Bone marrow (tissue), 2 donors: ENCODE data around the gene WDR48.

Experiments used
- DNase-seq, 2 donors: peaks; one replicate each; lab custom pipeline; 2025; lab: John Stamatoyannopoulos, UW

The WDR48 gene

GRCh38 chr3:39064646-39065045 is 12.8 kb downstream of the WDR48 start:
- DNase-seq: no peak

GRCh38 chr3:39065197-39065596 is 13.4 kb downstream of the WDR48 start:
- DNase-seq: peak in 1 of 2 donors; percentile 77

GRCh38 chr3:39067286-39067685 is 15.5 kb downstream of the WDR48 start:
- no peak for DNase-seq

- DNase-seq: no peak
Measured at GRCh38 chr3:39068556-39068955, 16.7 kb downstream of the WDR48 start.

GRCh38 chr3:39075910-39076309 is 24.1 kb downstream of the WDR48 start:
- no peak for DNase-seq

GRCh38 chr3:39079530-39079929 is 27.7 kb downstream of the WDR48 start:
- no peak for DNase-seq

GRCh38 chr3:39080026-39080425 is 28.2 kb downstream of the WDR48 start:
- DNase-seq: no peak

- no peak for DNase-seq
Measured at GRCh38 chr3:39082666-39083313, 31.0 kb downstream of the WDR48 start.

GRCh38 chr3:39086144-39086543 is 34.3 kb downstream of the WDR48 start:
- no peak for DNase-seq

GRCh38 chr3:39088456-39088855 is 36.6 kb downstream of the WDR48 start:
- no peak for DNase-seq

GRCh38 chr3:39088889-39089288 is 37.1 kb downstream of the WDR48 start:
- no peak for DNase-seq

- DNase-seq: no peak
Measured at GRCh38 chr3:39090922-39091321, 39.1 kb downstream of the WDR48 start.

- DNase-seq: no peak
Measured at GRCh38 chr3:39094851-39095677, 43.2 kb downstream of the WDR48 start.

GRCh38 chr3:39095778-39096177 is 44.0 kb downstream of the WDR48 start:
- no peak for DNase-seq

- no peak for DNase-seq
Measured at GRCh38 chr3:39096775-39097174, 45.0 kb downstream of the WDR48 start.

GRCh38 chr3:39097716-39098472 is 46.1 kb downstream of the WDR48 start:
- no peak for DNase-seq

- no peak for DNase-seq
Measured at GRCh38 chr3:39098473-39099000, 46.7 kb downstream of the WDR48 start.

GRCh38 chr3:39099242-39099641 is 47.4 kb downstream of the WDR48 start:
- no peak for DNase-seq

GRCh38 chr3:39099738-39100499 is 48.1 kb downstream of the WDR48 start:
- DNase-seq: no peak

- no peak for DNase-seq
Measured at GRCh38 chr3:39100500-39100886, 48.7 kb downstream of the WDR48 start.

- peak in 1 of 2 donors; percentile 44 for DNase-seq
Measured at GRCh38 chr3:39101022-39101689, 49.3 kb downstream of the WDR48 start.
